Measurements from ENCODE around the gene HNRNPLL.
"Not testable (repeated sequence)": the region's sequence is repeated elsewhere in the genome, so short reads cannot be mapped to it uniquely, and the experiment has no call there.

GRCh38 chr2:38542248-38542631, 60.5 kb downstream of the HNRNPLL start:
- not testable (repeated sequence) for TF ChIP-seq POLR2A (IDR thresholded peaks at IDR 0.05); CTCF (IDR thresholded peaks at IDR 0.05 in 4 of 5, conservative IDR thresholded peaks at IDR 0.05 in 1 of 5)
